T-helper 2 cell treated with Interferon-gamma antibody and Interleukin-4, amounts not matched to agents 100 ng/mL and 5 ng/mL, for 36 hours (primary cell): Measurements from ENCODE around the gene U2AF2. TPM values are rescaled to one million over a fixed set of nuclear protein-coding genes. Genes with fewer than 3 reads are reported as not detected.

ENCODE experiments used
- intact Hi-C: fragments of 100-400 bp; cut with micrococcal nuclease; formaldehyde crosslinking; loops from one replicate; pipeline ENCODE4 v1.15.1; 2023
- total RNA-seq: library from RNA; stranded (reverse); gene quantifications from 2 replicates; pipeline ENCODE4 v1.2.3, GENCODE V29; 2022

The U2AF2 gene
- 298 and 303 TPM in 2 replicates for total RNA-seq

GRCh38 chr19:55654868-55655647, at the start of gene U2AF2:
Gene U2AF2 (plus strand): TSS chr19:55655035. CDS start chr19:55655105, 70 bp downstream.
- intact Hi-C loops = loop anchor here (1.0 to 10.0 kb wide), 11 partner anchors 12 to 1788 kb away; partner anchors contain the start of genes EPN1, FIZ1, MYADM and PPP6R1

GRCh38 chr19:55605207-55605636, 49.6 kb upstream of the U2AF2 start:
- intact Hi-C loops = loop anchor here (1.0 to 10.0 kb wide), 4 partner anchors 18 to 710 kb away; partner anchors contain the start of genes ZNF784 and ZSCAN5A

DNA sequence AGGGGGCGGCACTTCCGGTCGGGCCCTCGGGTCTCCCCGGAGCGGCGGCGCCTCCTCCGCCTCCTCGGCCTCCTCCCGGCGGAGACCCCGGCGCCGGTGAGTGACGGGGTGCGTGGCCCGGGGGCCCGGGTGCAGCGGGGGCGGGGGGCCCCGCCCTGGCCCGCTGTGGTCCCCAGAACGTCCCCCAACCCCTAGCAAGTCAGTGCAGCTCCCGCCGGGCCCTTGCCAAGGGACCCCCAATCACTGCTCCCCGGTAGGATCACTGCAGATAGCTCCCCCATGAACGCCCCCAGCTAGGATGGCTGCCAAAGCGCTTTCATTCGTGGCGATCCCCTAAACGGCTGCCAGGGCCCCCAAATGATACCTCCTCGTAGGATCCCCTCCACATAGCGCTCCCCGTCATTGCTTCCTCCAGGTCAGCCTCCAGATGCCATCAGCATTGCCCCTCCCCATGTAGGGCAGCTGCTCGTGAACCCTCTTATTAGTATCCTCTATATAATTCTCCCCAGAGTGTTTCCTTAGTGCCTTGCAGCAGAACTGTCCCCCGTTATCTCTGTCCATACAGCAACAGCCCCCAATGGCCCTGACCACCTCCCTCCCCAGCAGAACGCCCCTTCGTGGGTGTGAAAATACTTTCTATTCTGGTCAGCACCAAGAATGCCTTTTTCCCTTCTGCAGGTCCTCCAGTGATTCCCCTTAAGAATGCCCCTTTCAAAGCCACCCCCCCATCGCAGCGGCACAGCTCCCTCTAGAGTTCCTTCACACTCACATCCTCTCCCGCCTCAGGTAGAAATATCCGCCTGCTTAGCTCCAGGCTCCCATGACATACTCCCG, 49.0 kb upstream of the U2AF2 start, which contains the start of gene ZNF865:
Gene ZNF865, plus strand, starts transcription at position 11 of the 834 bp plus-strand sequence. CDS start 7,972 bp downstream, outside the sequence.
- intact Hi-C loops = loop anchor here (1.0 to 10.0 kb wide), 5 partner anchors 18 to 709 kb away; partner anchors contain the start of genes ZNF784 and ZSCAN5A

DNA sequence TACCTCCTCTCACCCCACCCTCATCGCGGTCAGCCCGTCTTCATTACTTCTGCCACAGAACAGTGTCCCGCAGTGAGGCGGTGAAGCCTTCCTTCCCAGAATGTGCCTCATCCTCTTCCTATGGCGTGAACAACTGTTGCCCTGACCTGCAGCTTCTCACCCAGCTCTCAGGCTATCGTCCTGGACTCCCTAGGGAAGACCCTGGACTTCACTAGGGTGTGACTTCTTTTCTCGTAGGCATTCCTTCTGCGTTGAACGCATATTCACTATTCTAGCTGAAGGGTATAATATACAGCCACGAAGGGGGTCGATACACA, 48.4 kb upstream of the U2AF2 start:
- intact Hi-C loops = loop anchor here (1.0 to 10.0 kb wide), 2 partner anchors 89 to 708 kb away; partner anchors contain the start of gene ZSCAN5A

DNA sequence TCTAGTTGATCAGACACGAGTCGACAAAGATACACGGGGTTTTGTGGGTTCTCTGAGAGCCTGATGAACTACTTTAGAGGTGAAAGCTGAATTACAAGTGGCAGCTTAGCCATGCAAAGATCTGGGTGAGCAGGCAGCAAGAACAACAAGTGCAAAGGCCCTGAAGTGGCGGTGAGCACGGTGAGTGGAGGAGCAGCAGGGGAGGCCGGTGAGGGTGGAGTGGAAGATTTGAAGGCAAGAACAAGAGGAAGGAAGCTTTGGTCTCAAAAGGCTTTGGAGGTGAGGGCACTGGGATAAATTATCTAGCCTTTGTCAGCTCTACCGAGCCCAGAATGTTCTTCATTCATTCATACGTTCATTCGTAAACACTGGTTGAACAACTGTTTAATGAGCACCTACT, 48.0 kb upstream of the U2AF2 start:
- intact Hi-C loops = loop anchor here (1.0 to 10.0 kb wide), 2 partner anchors 90 to 708 kb away; partner anchors contain the start of gene ZSCAN5A

- intact Hi-C loops = loop anchor here (10.0 kb wide), 1 partner anchor 705 kb away; the partner anchor contains the start of gene ZSCAN5A
Measured at GRCh38 chr19:55609326-55609725, 45.5 kb upstream of the U2AF2 start.

- intact Hi-C loops = no loop called here
Measured at GRCh38 chr19:55611300-55611982, 43.4 kb upstream of the U2AF2 start.

DNA sequence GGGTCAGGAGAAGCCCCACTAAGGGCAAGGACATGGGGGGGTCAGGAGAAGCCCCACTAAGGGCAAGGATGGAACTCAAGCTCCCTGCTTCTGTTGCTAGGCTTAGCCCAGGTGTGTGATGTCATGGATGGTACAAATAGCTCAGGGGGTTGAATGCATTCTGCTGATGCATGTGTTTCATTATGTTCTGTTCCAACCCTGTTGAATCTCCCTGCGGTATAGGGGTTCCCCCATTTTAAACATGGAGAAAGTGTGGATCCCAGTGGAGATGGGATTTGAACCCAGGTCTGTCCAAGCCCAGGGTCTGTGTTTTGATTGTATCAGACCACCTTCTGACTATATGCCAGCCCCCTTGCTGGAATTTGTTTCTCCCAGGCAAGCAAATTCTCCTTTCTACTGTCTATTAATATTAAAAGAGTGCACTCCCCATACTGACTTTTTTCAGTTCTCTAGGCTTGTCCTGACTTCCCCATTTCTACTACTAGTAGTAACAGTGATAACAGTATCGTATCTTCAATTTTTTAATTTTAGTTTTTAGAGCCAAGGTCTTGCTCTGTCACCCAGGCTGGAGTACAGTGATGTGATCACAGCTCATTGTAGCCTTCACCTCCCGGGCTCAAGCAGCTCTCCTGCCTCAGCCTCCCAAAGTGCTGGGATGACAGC, 42.7 kb upstream of the U2AF2 start:
- intact Hi-C loops = no loop called here

DNA sequence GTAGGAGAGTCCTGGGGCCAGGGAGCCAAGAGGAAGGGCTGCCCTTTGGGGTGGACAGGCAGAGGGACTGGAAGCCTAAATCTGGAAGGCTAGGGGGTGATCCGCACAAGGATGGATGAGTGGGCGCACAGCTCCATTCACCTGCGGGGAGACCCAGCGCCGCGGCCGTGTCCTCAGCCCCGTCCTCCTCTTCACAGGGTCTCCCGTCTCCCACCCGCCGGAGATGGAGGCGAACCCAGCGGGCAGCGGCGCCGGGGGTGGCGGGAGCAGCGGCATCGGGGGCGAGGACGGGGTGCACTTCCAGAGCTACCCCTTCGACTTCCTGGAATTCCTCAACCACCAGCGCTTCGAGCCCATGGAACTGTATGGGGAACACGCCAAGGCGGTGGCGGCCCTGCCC, 41.4 kb upstream of the U2AF2 start:
- intact Hi-C loops = no loop called here

- intact Hi-C loops = no loop called here
Measured at GRCh38 chr19:55613930-55614710, 40.7 kb upstream of the U2AF2 start.

DNA sequence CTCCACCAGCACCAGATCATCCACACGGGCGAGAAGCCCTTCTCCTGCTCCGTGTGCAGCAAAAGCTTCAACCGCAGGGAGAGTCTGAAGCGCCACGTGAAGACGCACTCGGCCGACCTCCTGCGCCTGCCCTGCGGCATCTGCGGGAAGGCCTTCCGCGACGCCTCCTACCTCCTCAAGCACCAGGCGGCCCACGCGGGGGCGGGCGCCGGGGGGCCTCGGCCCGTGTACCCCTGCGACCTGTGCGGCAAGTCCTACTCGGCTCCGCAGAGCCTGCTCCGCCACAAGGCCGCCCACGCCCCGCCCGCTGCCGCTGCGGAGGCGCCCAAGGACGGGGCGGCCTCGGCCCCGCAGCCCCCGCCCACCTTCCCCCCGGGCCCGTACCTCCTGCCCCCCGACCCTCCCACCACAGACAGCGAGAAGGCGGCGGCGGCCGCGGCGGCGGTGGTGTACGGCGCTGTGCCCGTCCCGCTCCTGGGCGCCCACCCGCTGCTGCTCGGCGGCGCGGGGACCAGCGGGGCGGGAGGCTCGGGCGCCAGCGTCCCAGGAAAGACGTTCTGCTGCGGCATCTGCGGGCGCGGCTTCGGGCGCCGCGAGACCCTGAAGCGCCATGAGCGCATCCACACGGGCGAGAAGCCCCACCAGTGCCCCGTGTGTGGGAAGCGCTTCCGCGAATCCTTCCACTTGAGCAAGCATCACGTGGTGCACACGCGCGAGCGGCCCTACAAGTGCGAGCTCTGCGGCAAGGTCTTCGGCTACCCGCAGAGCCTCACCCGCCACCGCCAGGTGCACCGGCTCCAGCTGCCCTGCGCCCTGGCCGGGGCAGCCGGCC, 39.9 kb upstream of the U2AF2 start:
- intact Hi-C loops = no loop called here

GRCh38 chr19:55615543-55616394, 39.1 kb upstream of the U2AF2 start:
- intact Hi-C loops = no loop called here

DNA sequence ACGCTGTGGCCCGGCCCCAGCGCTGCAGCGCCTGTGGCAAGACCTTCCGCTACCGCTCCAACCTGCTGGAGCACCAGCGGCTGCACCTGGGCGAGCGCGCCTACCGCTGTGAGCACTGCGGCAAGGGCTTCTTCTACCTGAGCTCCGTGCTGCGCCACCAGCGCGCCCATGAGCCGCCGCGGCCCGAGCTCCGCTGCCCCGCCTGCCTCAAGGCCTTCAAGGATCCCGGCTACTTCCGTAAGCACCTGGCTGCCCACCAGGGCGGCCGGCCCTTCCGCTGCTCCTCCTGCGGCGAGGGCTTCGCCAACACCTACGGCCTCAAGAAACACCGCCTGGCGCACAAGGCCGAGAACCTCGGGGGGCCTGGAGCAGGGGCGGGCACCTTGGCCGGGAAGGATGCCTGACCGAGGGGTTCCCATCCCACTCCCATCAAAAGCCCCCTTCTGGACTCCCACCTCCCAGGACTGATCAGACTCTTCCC, 38.4 kb upstream of the U2AF2 start:
- intact Hi-C loops = no loop called here

- intact Hi-C loops = no loop called here
Measured at GRCh38 chr19:55617426-55617825, 37.4 kb upstream of the U2AF2 start.

DNA sequence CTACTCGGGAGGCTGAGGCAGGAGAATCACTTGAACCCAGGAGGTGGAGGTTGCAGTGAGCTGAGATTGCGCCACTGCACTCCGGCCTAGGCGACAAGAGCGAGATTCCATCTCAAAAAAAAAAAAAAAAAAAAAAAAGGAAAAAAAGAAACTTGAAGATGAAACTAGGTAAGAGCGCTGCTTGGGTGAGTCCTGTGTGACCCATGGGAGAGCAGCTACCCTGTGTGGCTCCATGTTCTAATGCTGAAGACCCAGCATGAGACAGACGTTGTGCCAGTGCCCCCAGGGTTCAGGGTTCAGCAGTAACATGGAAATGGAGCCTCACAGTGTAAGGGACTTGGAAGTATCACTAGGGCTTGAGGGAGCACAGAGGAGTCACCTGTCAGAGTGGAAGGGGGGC, 36.4 kb upstream of the U2AF2 start:
- intact Hi-C loops = no loop called here

GRCh38 chr19:55619286-55619685, 35.5 kb upstream of the U2AF2 start:
- intact Hi-C loops = no loop called here

GRCh38 chr19:55620410-55621204, 34.2 kb upstream of the U2AF2 start:
- intact Hi-C loops = no loop called here
